Omental fat pad (tissue), 4 donors: ENCODE data around the gene SCAI. TPM values are rescaled to one million over a fixed set of nuclear protein-coding genes. Genes with fewer than 3 reads are reported as not detected.
"Not testable (repeated sequence)": the region's sequence is repeated elsewhere in the genome, so short reads cannot be mapped to it uniquely, and the experiment has no call there.

Source experiments
- ATAC-seq: fragments of 150-250 bp; one replicate; pipeline ENCODE4 v1.9.1; 2016; ENCODE audit warnings: mild to moderate bottlenecking, moderate library complexity; ENCODE audit not compliant: low FRiP score
- DNase-seq: peaks from one replicate; pipeline ENCODE4 v3.0.0-alpha.2; 2019; ENCODE audit warnings: low spot score
- CTCF ChIP-seq, 3 donors: fragments of 450-650 bp; IDR thresholded peaks; one replicate each; pipeline ENCODE4 v1.5.1; 2016 to 2017; ENCODE audit warnings: antibody characterized with exemption in 3 of 3, mild to moderate bottlenecking in 3 of 3, moderate library complexity in 2 of 3
- total RNA-seq, 4 donors: library from RNA; depleted of rRNA; stranded (reverse); fragments of >200 nt; gene quantifications; one replicate each; pipeline ENCODE4 v1.1.0, GENCODE V29; 2016

The SCAI gene
- total RNA-seq, 4 donors from 2014 or later, result 4.0 to 9.1 (median 6.6) TPM

- ATAC-seq (no peak), DNase-seq (no peak)
- no peak for TF ChIP-seq CTCF (IDR thresholded peaks at IDR 0.05)
These were observed 37.5 kb upstream of the SCAI start for GRCh38 chr9:125180876-125181275.

- not testable (repeated sequence) for DNase-seq, ATAC-seq
These were observed 36.4 kb upstream of the SCAI start for GRCh38 chr9:125179776-125180175.

DNA sequence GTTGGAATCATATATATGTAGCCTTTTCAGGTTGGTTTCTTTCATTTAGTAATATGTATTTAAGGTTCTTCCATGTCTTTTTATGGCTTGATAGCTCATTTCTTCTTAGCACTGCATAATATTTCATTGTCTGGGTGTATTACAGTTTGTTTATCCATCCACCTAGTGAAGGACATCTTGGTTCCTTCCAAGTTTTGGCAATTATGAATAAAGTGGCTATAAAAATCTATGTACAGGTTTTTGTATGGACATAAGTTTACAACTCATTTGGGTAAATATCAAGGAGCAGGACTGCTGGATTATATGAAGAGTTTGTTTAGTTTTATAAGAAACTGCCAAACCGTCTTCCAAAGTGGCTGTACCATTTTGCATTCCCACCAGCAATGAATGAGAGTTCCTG, 34.6 kb upstream of the SCAI start:
- no peak for TF ChIP-seq CTCF (IDR thresholded peaks at IDR 0.05)
- DNase-seq, result no peak
- no peak for ATAC-seq

DNA sequence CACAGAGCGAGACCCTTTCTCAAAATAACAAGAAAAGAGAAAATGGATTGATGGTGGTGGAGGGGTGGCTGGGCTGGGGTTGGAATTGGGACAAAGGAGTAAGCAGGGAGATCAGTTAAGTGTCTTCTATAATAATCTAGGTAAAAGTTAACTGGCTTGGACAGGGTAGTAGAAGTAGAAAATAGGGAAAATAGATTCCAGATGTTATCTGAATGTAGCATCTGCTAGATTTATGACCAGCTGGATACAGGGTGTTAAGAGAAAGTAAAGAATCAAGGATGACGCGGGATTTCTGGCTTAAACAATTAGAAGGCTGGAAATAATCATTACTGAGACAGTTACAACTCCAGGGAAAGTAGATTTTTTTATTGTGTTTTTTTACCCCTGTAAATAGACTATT, 33.3 kb upstream of the SCAI start:
- no peak for ATAC-seq
- TF ChIP-seq CTCF (IDR thresholded peaks at IDR 0.05), result no peak
- no peak for DNase-seq

GRCh38 chr9:125172031-125172755, 28.9 kb upstream of the SCAI start:
- no peak for ATAC-seq
- TF ChIP-seq CTCF (IDR thresholded peaks at IDR 0.05), result no peak
- DNase-seq, result no peak

- ATAC-seq (no peak), DNase-seq (no peak)
- no peak for TF ChIP-seq CTCF (IDR thresholded peaks at IDR 0.05)
These were observed 26.6 kb upstream of the SCAI start for GRCh38 chr9:125169895-125170294.

DNA sequence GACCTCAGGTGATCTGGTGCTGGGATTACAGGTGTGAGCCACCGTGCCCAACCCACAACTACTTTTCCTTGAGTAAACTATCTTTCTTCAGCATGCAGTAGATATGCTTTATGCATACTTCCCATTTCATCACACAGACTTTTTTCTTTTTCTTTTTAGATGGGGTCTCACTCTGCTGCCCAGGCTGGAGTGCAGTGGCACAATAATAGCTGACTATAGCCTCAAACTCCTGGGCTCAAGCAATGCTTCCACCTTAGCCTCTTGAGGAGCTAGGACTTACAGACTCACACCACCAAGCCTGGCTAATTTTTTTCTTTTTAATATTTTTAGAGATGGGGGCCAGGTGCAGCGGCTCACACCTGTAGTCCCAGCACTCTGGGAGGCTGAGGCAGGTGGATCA, 23.4 kb upstream of the SCAI start:
- TF ChIP-seq CTCF (IDR thresholded peaks at IDR 0.05), result no peak
- no peak for ATAC-seq
- no peak for DNase-seq

DNA sequence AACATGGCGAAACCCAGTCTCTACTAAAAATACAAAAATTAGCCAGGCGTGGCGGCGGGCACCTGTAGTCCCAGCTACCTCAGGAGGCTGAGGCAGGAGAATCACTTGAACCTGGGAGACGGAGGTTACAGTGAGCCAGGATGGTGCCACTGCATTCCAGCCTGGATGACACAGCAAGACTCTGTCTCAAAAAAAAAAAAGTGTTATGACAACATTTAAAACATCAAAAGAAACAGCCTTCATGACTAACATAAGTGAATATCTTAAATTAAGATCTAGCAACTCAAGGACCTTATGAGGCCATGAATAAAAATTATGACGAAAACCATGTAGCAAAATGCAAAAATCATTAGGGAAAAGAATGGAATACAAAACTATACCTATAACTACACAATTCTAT, 19.6 kb upstream of the SCAI start:
- not testable (repeated sequence) for ATAC-seq, DNase-seq
